Smooth muscle cell (in vitro differentiated cells): ENCODE measurements around the gene NKX6-1. TPM values are rescaled to one million over a fixed set of nuclear protein-coding genes. Genes with fewer than 3 reads are reported as not detected.
A peak's percentile ranks its signal among the peaks of the same experiment; 100 is the strongest.

ENCODE experiments used
- DNase-seq: peaks from one replicate; lab custom pipeline; 2025; ENCODE audit not compliant: unreplicated experiment; lab: John Stamatoyannopoulos, UW
- H2AFZ ChIP-seq: fragments of 200-600 bp; sonication (generic); 2 replicates; pipeline ENCODE4 v1.6.0; 2016; ENCODE audit warnings: antibody characterized with exemption, low read depth, mild to moderate bottlenecking
- H3F3A ChIP-seq: fragments of 200-600 bp; sonication (generic); 2 replicates; pipeline ENCODE4 v1.6.0; 2017; ENCODE audit warnings: antibody characterized with exemption, low read depth
- H3K27ac ChIP-seq: fragments of 200-600 bp; sonication (generic); 2 replicates; pipeline ENCODE4 v1.5.1; 2016; ENCODE audit warnings: low read depth, mild to moderate bottlenecking
- H3K27me3 ChIP-seq: fragments of 200-600 bp; sonication (generic); 2 replicates; pipeline ENCODE4 v1.6.1; 2016; ENCODE audit warnings: low read depth, mild to moderate bottlenecking
- H3K36me3 ChIP-seq: fragments of 200-600 bp; sonication (generic); 2 replicates; pipeline ENCODE4 v1.5.1; 2016; ENCODE audit warnings: low read depth
- H3K4me1 ChIP-seq: fragments of 200-600 bp; sonication (generic); 2 replicates; pipeline ENCODE4 v1.5.1; 2016; ENCODE audit warnings: low read depth
- H3K4me2 ChIP-seq: fragments of 200-600 bp; sonication (generic); 2 replicates; pipeline ENCODE4 v1.6.0; 2016; ENCODE audit warnings: mild to moderate bottlenecking
- H3K4me3 ChIP-seq: fragments of 200-600 bp; sonication (generic); 2 replicates; pipeline ENCODE4 v1.5.1; 2016; ENCODE audit warnings: mild to moderate bottlenecking
- H3K79me2 ChIP-seq: fragments of 200-600 bp; sonication (generic); 2 replicates; pipeline ENCODE4 v1.6.0; 2016; ENCODE audit warnings: low read depth, mild to moderate bottlenecking
- H3K9ac ChIP-seq: fragments of 200-600 bp; sonication (generic); 2 replicates; pipeline ENCODE4 v1.6.0; 2016; ENCODE audit warnings: low read depth
- H3K9me3 ChIP-seq: fragments of 200-600 bp; sonication (generic); replicated peaks from 2 replicates; pipeline ENCODE4 v1.5.1; 2016; ENCODE audit warnings: low read depth
- H4K20me1 ChIP-seq: fragments of 200-600 bp; sonication (generic); 2 replicates; pipeline ENCODE4 v1.6.0; 2016; ENCODE audit warnings: low read depth
- CTCF ChIP-seq: fragments of 200-600 bp; sonication (generic); IDR thresholded peaks from 2 replicates; pipeline ENCODE4 v1.5.1; 2017; ENCODE audit warnings: borderline replicate concordance, mild to moderate bottlenecking, antibody characterized with exemption; ENCODE audit not compliant: insufficient read depth, poor library complexity, severe bottlenecking
- WGBS: methylation state at CpG from one replicate; pipeline ENCODE4 v1.1.7; 2016; ENCODE audit warnings: low lambda C conversion rate; 5-methylcytosine and 5-hydroxymethylcytosine counted together
- polyA plus RNA-seq: library from polyadenylated mRNA; unstranded; fragments of >200 nt; fragmentation: Nextera tagmentation; extraction: Ambion mirVana; gene quantifications from 2 replicates; pipeline ENCODE4 v1.2.1, GENCODE V29; 2016
- total RNA-seq: library from RNA; depleted of rRNA; stranded (reverse); fragments of >200 nt; gene quantifications from 2 replicates; pipeline ENCODE4 v1.2.3, GENCODE V29; 2014

The NKX6-1 gene
- total and polyA plus RNA-seq, 2 experiments from 2014 or later = not detected

GRCh38 chr4:84493092-84493850, 5.8 kb downstream of the NKX6-1 start:
- H3K36me3 ChIP-seq = no peaks in the 10 kb centered on the region
- H4K20me1 ChIP-seq = no peaks in the 10 kb centered on the region
- peak overlapping the region; percentile 30 for H3K4me3 ChIP-seq
- no peak overlapping the region for H3K27ac ChIP-seq
- WGBS = under 1% methylated on average over 61 of the region's 62 CpGs
- H3K79me2 ChIP-seq = no peaks in the 10 kb centered on the region
- H2AFZ ChIP-seq = peak overlapping the region; percentile 6
- H3K9ac ChIP-seq = no peak overlapping the region
- H3K9me3 ChIP-seq = no peaks in the 10 kb centered on the region
- peaks cover 35% of the 10 kb centered on the region for H3K4me1 ChIP-seq
- peaks cover 100% of the 10 kb centered on the region for H3K27me3 ChIP-seq
- no peak for DNase-seq
- no peaks in the 10 kb centered on the region for H3F3A ChIP-seq
- peak; percentile 10 for TF ChIP-seq CTCF
- peak overlapping the region; percentile 74 for H3K4me2 ChIP-seq

- H3K9ac ChIP-seq = no peak overlapping the region
- H3F3A ChIP-seq = no peaks in the 10 kb centered on the region
- peaks cover 29% of the 10 kb centered on the region for H3K4me1 ChIP-seq
- DNase-seq = no peak
- no peaks in the 10 kb centered on the region for H4K20me1 ChIP-seq
- H3K36me3 ChIP-seq = no peaks in the 10 kb centered on the region
- no peaks in the 10 kb centered on the region for H3K9me3 ChIP-seq
- H3K27ac ChIP-seq = no peak overlapping the region
- no peaks in the 10 kb centered on the region for H3K79me2 ChIP-seq
- H3K4me2 ChIP-seq = peak overlapping the region; percentile 74
- H3K27me3 ChIP-seq = peaks cover 100% of the 10 kb centered on the region
- H2AFZ ChIP-seq = no peak overlapping the region
- 2% methylated on average over 27 of the region's 28 CpGs for WGBS
- peak overlapping the region; percentile 30 for H3K4me3 ChIP-seq
- TF ChIP-seq CTCF = no peak
Observed at GRCh38 chr4:84492737-84493091, 6.4 kb downstream of the NKX6-1 start.

- Histone ChIP-seq H3F3A (no peaks in the 10 kb centered on the region), H3K4me3 (no peak overlapping the region), H3K9me3 (no peaks in the 10 kb centered on the region), H2AFZ (no peak overlapping the region), H3K9ac (no peak overlapping the region), H3K4me2 (no peak overlapping the region), H3K27me3 (peaks cover 100% of the 10 kb centered on the region), H3K4me1 (peaks cover 27% of the 10 kb centered on the region), H3K27ac (no peak overlapping the region), H3K79me2 (no peaks in the 10 kb centered on the region), H3K36me3 (no peaks in the 10 kb centered on the region), H4K20me1 (no peaks in the 10 kb centered on the region)
- 2% methylated on average over 12 of the region's 12 CpGs for WGBS
- TF ChIP-seq CTCF = no peak
- DNase-seq = no peak
Observed at GRCh38 chr4:84492290-84492689, 6.8 kb downstream of the NKX6-1 start.

- Histone ChIP-seq H3K9ac (no peak overlapping the region), H3K4me2 (no peak overlapping the region), H3K4me1 (peaks cover 19% of the 10 kb centered on the region), H2AFZ (no peak overlapping the region), H3K9me3 (no peaks in the 10 kb centered on the region), H3K27ac (no peak overlapping the region), H3F3A (no peaks in the 10 kb centered on the region), H3K4me3 (no peak overlapping the region), H3K27me3 (peaks cover 100% of the 10 kb centered on the region), H3K79me2 (no peaks in the 10 kb centered on the region), H3K36me3 (no peaks in the 10 kb centered on the region), H4K20me1 (no peaks in the 10 kb centered on the region)
- no peak for DNase-seq
- WGBS = 10% methylated on average over 6 of the region's 6 CpGs
- TF ChIP-seq CTCF = no peak
Observed at GRCh38 chr4:84491481-84491880, 7.6 kb downstream of the NKX6-1 start.
